ENCODE data around the gene BCKDHA.

The BCKDHA gene

DNA sequence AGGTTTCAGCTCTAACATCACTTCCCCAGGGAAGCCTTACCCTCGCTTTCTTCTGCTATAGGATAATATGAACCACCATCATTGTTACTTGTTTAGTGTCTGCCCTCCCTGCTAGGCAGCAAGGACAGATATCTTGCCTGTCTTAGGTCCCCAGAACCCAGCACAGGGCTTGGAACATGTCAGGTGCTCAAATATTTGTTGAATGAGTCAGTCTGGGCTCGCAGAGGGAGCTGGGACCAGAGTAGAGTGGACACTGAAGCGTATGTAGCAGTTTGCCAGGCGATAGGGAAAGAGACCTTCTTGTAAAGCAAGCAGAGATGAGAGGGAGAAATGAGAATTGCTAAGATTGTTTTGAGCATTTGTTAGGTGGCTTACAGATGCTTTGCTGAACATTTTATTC is 11.7 kb downstream of the BCKDHA start:
- no peak overlapping the region for H4K12ac ChIP-seq (ENCODE audit: low read depth, low read length)
- H2AFZ ChIP-seq (ENCODE audit: insufficient read depth, low read length, poor library complexity) = no peak overlapping the region
- H2BK5ac ChIP-seq (ENCODE audit: low read depth, low read length, poor library complexity) = no peak overlapping the region
- no peaks in the 10 kb centered on the region for H3K79me2 ChIP-seq (ENCODE audit: control insufficient read depth, insufficient read depth, low read length, poor library complexity)
- no peak overlapping the region for H4K8ac ChIP-seq (ENCODE audit: low read depth, low read length)
- no peak overlapping the region for H2AK5ac ChIP-seq (ENCODE audit: low read length)
- no peak overlapping the region for H3K4me2 ChIP-seq (ENCODE audit: low read length)
- H3K14ac ChIP-seq (ENCODE audit: low read length) = no peak overlapping the region
- H3K4ac ChIP-seq (ENCODE audit: low read depth, low read length) = no peak overlapping the region
- no peak overlapping the region for H3K4me3 ChIP-seq (ENCODE audit: low read depth, low read length)
- no peak overlapping the region for H2BK120ac ChIP-seq (ENCODE audit: insufficient read depth, low read length, poor library complexity)
- no peaks in the 10 kb centered on the region for H3K27me3 ChIP-seq (ENCODE audit: insufficient read depth, low read length)
- no peak overlapping the region for H2BK12ac ChIP-seq (ENCODE audit: low read length)
- no peak overlapping the region for H4K91ac ChIP-seq (ENCODE audit: low read depth, low read length)
- peaks cover 5 to 8% of the 10 kb centered on the region in 2 experiments for H3K4me1 ChIP-seq (ENCODE audit: control insufficient read depth in 1 of 2, insufficient read depth in 2 of 2, low read length in 2 of 2)
- WGBS (ENCODE audit: extremely low coverage, insufficient coverage, insufficient read length) = no CpG with 5 or more reads among the region's 4 CpGs
- H3K9ac ChIP-seq (ENCODE audit: low read length) = no peak overlapping the region
- no peaks in the 10 kb centered on the region for H3K9me3 ChIP-seq (ENCODE audit: insufficient read depth, low read depth, low read length)
- no peaks in the 10 kb centered on the region for H3K79me1 ChIP-seq (ENCODE audit: low read length)
- no peak overlapping the region for H3K23ac ChIP-seq (ENCODE audit: low read length)
- no peak overlapping the region for H3K18ac ChIP-seq (ENCODE audit: low read length)
- peak overlapping the region; percentile 31 for H3K27ac ChIP-seq (ENCODE audit: low read depth, low read length)
- peak; percentile 25 to 66 for DNase-seq
- peaks cover 7 to 8% of the 10 kb centered on the region in 2 experiments for H3K36me3 ChIP-seq (ENCODE audit: control insufficient read depth in 1 of 2, insufficient read depth in 2 of 2, low read length in 2 of 2)

DNA sequence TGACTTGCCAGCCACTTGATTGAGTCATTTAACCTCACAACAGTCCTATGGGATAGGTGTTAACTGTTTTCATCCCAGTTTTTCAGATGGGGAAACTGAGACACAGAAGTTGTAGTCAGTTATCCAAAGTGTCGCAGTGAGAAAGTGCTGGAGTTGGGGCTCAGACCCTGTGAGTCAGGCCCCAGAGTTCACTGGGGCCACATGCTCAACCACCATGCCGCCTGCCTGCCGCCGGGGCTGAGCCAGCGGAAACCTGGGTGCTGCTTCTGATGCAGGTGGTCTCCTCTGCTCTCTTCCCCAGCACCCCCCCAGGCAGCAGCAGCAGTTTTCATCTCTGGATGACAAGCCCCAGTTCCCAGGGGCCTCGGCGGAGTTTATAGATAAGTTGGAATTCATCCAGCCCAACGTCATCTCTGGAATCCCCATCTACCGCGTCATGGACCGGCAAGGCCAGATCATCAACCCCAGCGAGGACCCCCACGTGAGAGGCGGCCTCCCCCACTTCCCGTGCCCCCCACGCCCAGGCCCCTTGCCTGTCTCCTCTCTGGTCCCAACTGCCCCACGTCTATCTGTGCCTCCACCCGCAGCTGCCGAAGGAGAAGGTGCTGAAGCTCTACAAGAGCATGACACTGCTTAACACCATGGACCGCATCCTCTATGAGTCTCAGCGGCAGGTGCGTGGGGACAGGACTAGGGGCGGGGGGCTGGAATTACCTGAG is 12.9 kb downstream of the BCKDHA start:
- Histone ChIP-seq H2AFZ (ENCODE audit: insufficient read depth, low read length, poor library complexity) (no peak overlapping the region), H3K4ac (ENCODE audit: low read depth, low read length) (no peak overlapping the region), H2AK5ac (ENCODE audit: low read length) (no peak overlapping the region), H3K4me3 (ENCODE audit: low read depth, low read length) (no peak overlapping the region), H3K27me3 (ENCODE audit: insufficient read depth, low read length) (no peaks in the 10 kb centered on the region), H3K4me2 (ENCODE audit: low read length) (no peak overlapping the region), H2BK120ac (ENCODE audit: insufficient read depth, low read length, poor library complexity) (no peak overlapping the region), H3K27ac (ENCODE audit: low read depth, low read length) (no peak overlapping the region), H4K91ac (ENCODE audit: low read depth, low read length) (no peak overlapping the region), H4K12ac (ENCODE audit: low read depth, low read length) (no peak overlapping the region), H4K8ac (ENCODE audit: low read depth, low read length) (no peak overlapping the region), H3K79me1 (ENCODE audit: low read length) (no peaks in the 10 kb centered on the region), H2BK12ac (ENCODE audit: low read length) (no peak overlapping the region), H3K18ac (ENCODE audit: low read length) (no peak overlapping the region), H3K23ac (ENCODE audit: low read length) (no peak overlapping the region), H3K9ac (ENCODE audit: low read length) (no peak overlapping the region), H3K36me3 (ENCODE audit: control insufficient read depth in 1 of 2, insufficient read depth in 2 of 2, low read length in 2 of 2) (peaks cover 17 to 19% of the 10 kb centered on the region in 2 experiments), H3K9me3 (ENCODE audit: insufficient read depth, low read depth, low read length) (no peaks in the 10 kb centered on the region), H3K4me1 (ENCODE audit: control insufficient read depth in 1 of 2, insufficient read depth in 2 of 2, low read length in 2 of 2) (peaks cover 5 to 8% of the 10 kb centered on the region in 2 experiments), H3K14ac (ENCODE audit: low read length) (no peak overlapping the region), H2BK5ac (ENCODE audit: low read depth, low read length, poor library complexity) (no peak overlapping the region), H3K79me2 (ENCODE audit: control insufficient read depth, insufficient read depth, low read length, poor library complexity) (no peaks in the 10 kb centered on the region)
- DNase-seq = no peak
- WGBS (ENCODE audit: extremely low coverage, insufficient coverage, insufficient read length) = no CpG with 5 or more reads among the region's 23 CpGs

DNA sequence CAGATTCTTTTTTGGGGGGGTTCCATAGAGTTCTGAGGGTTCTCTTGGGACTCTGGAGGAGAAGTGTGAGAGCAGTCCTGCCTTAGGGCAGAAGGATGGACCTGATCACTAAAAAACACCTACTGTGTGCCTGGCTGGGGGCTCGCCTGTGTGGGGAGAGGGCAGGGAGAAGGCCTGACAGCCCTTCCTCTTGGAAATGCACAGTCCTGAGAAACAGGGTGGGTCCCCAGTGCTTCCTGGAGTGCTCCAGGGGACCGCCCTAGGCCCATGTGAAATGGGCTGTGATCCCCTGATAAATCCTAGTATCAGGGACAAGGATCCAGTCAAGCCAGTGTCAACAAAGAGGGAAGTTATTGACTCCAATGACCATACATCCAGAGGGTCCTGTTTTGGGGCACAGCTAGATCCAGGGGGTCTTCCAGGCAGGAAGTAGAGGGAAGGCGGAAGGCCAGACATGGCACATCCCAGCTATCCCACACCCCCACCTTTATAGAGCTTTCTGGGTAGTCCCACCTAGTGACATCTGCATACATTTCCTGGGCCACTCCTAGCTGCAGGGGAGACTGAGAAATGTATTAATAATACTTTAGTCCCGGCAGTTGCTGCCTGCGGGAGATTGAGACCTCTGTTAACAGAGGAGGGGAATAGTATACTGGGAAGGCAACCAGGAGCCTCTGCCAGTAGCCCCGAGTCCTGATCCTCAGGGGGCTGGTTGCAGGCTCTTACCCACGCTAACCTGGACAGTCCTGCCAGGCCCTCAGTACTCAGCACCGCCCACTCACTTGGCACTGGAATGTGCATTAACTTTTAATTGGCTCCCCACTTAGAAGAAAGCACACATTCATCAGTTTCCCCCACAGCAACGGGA is 13.7 kb downstream of the BCKDHA start:
- Histone ChIP-seq H3K4me1 (ENCODE audit: control insufficient read depth in 1 of 2, insufficient read depth in 2 of 2, low read length in 2 of 2) (peaks cover 5 to 8% of the 10 kb centered on the region in 2 experiments), H3K14ac (ENCODE audit: low read length) (no peak overlapping the region), H3K79me1 (ENCODE audit: low read length) (no peaks in the 10 kb centered on the region), H3K23ac (ENCODE audit: low read length) (no peak overlapping the region), H2AFZ (ENCODE audit: insufficient read depth, low read length, poor library complexity) (no peak overlapping the region), H3K18ac (ENCODE audit: low read length) (no peak overlapping the region), H2AK5ac (ENCODE audit: low read length) (no peak overlapping the region), H4K8ac (ENCODE audit: low read depth, low read length) (no peak overlapping the region), H3K4me3 (ENCODE audit: low read depth, low read length) (no peak overlapping the region), H3K9me3 (ENCODE audit: insufficient read depth, low read depth, low read length) (peaks cover 3% of the 10 kb centered on the region), H3K27ac (ENCODE audit: low read depth, low read length) (no peak overlapping the region), H2BK120ac (ENCODE audit: insufficient read depth, low read length, poor library complexity) (no peak overlapping the region), H3K4ac (ENCODE audit: low read depth, low read length) (no peak overlapping the region), H3K36me3 (ENCODE audit: control insufficient read depth in 1 of 2, insufficient read depth in 2 of 2, low read length in 2 of 2) (peaks cover 17 to 21% of the 10 kb centered on the region in 2 experiments), H3K79me2 (ENCODE audit: control insufficient read depth, insufficient read depth, low read length, poor library complexity) (no peaks in the 10 kb centered on the region), H2BK12ac (ENCODE audit: low read length) (no peak overlapping the region), H3K9ac (ENCODE audit: low read length) (no peak overlapping the region), H3K27me3 (ENCODE audit: insufficient read depth, low read length) (no peaks in the 10 kb centered on the region), H4K91ac (ENCODE audit: low read depth, low read length) (no peak overlapping the region), H3K4me2 (ENCODE audit: low read length) (no peak overlapping the region), H4K12ac (ENCODE audit: low read depth, low read length) (no peak overlapping the region), H2BK5ac (ENCODE audit: low read depth, low read length, poor library complexity) (no peak overlapping the region)
- no CpG with 5 or more reads among the region's 9 CpGs for WGBS (ENCODE audit: extremely low coverage, insufficient coverage, insufficient read length)
- DNase-seq = no peak

DNA sequence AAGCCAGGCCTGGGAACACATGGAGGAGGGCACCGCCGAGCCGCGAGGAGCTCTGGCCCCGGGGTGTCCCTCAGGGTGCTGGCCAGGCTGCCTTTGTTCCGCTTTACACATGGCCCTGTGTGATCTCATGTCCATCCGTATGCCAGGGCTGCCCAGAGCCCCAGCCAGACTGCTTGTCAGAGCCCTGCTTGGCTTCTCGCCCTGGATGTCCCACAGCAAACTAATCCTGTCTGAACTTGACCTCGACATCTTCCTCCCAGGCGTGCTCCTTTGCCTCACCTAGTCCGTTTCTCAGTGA is 14.3 kb downstream of the BCKDHA start:
- WGBS (ENCODE audit: extremely low coverage, insufficient coverage, insufficient read length) = no CpG with 5 or more reads among the region's 11 CpGs
- H3K27ac ChIP-seq (ENCODE audit: low read depth, low read length) = no peak overlapping the region

More for the DNA sequence above, 14.3 kb downstream of the BCKDHA start:
- Histone ChIP-seq H3K4me1 (ENCODE audit: control insufficient read depth in 1 of 2, insufficient read depth in 2 of 2, low read length in 2 of 2) (peaks cover 5 to 8% of the 10 kb centered on the region in 2 experiments), H3K9ac (ENCODE audit: low read length) (no peak overlapping the region), H4K8ac (ENCODE audit: low read depth, low read length) (no peak overlapping the region), H2AFZ (ENCODE audit: insufficient read depth, low read length, poor library complexity) (no peak overlapping the region), H2AK5ac (ENCODE audit: low read length) (no peak overlapping the region), H3K4ac (ENCODE audit: low read depth, low read length) (no peak overlapping the region), H3K36me3 (ENCODE audit: control insufficient read depth in 1 of 2, insufficient read depth in 2 of 2, low read length in 2 of 2) (peaks cover 17 to 21% of the 10 kb centered on the region in 2 experiments), H3K18ac (ENCODE audit: low read length) (no peak overlapping the region), H3K27me3 (ENCODE audit: insufficient read depth, low read length) (no peaks in the 10 kb centered on the region), H3K9me3 (ENCODE audit: insufficient read depth, low read depth, low read length) (peaks cover 3% of the 10 kb centered on the region), H4K12ac (ENCODE audit: low read depth, low read length) (no peak overlapping the region), H3K4me3 (ENCODE audit: low read depth, low read length) (no peak overlapping the region), H2BK5ac (ENCODE audit: low read depth, low read length, poor library complexity) (no peak overlapping the region), H2BK12ac (ENCODE audit: low read length) (no peak overlapping the region), H3K14ac (ENCODE audit: low read length) (no peak overlapping the region), H3K79me1 (ENCODE audit: low read length) (no peaks in the 10 kb centered on the region), H2BK120ac (ENCODE audit: insufficient read depth, low read length, poor library complexity) (no peak overlapping the region), H3K23ac (ENCODE audit: low read length) (no peak overlapping the region), H3K79me2 (ENCODE audit: control insufficient read depth, insufficient read depth, low read length, poor library complexity) (no peaks in the 10 kb centered on the region), H4K91ac (ENCODE audit: low read depth, low read length) (no peak overlapping the region), H3K4me2 (ENCODE audit: low read length) (no peak overlapping the region)
- DNase-seq = no peak

All from trophoblast cell (in vitro differentiated cells and primary cell).